BLaER1 (cell line): ENCODE results near the gene COL5A3.

ENCODE experiments used
- H3K27ac ChIP-seq: shearing (Covaris generic); formaldehyde crosslinking; 2 replicates; pipeline ENCODE4 v1.8.1; 2022
- H3K27me3 ChIP-seq: shearing (Covaris generic); formaldehyde crosslinking; 2 replicates; pipeline ENCODE4 v1.8.1; 2022
- H3K36me3 ChIP-seq: shearing (Covaris generic); formaldehyde crosslinking; 2 replicates; pipeline ENCODE4 v1.8.1; 2022
- H3K4me1 ChIP-seq: shearing (Covaris generic); formaldehyde crosslinking; 2 replicates; pipeline ENCODE4 v1.8.1; 2022
- H3K4me2 ChIP-seq: shearing (Covaris generic); formaldehyde crosslinking; 2 replicates; pipeline ENCODE4 v1.8.1; 2022
- H3K4me3 ChIP-seq: shearing (Covaris generic); formaldehyde crosslinking; 2 replicates; pipeline ENCODE4 v1.8.1; 2022
- H3K9ac ChIP-seq: shearing (Covaris generic); formaldehyde crosslinking; 2 replicates; pipeline ENCODE4 v1.8.1; 2022
- H3K9me3 ChIP-seq: shearing (Covaris generic); formaldehyde crosslinking; 2 replicates; pipeline ENCODE4 v1.8.1; 2022
- H4K20me1 ChIP-seq: shearing (Covaris generic); formaldehyde crosslinking; 2 replicates; pipeline ENCODE4 v1.8.1; 2022
- Cebpa-rat ChIP-seq: shearing (Covaris generic); IDR thresholded peaks from 2 replicates; pipeline ENCODE4 v1.8.1; 2022

Gene COL5A3

GRCh38 chr19:10004617-10005016, 5.7 kb downstream of the COL5A3 start:
- Histone ChIP-seq H3K4me3 (no peak overlapping the region), H3K27me3 (peaks cover under 1% of the 10 kb centered on the region; the same call in 1 of the 2 replicates), H3K4me2 (0 out of 2 replicates have a peak overlapping the region, but pooled peaks have one; percentile 75), H3K4me1 (peaks cover 60% of the 10 kb centered on the region), H3K9ac (no peak overlapping the region), H3K36me3 (no peaks in the 10 kb centered on the region), H3K9me3 (no peaks in the 10 kb centered on the region), H4K20me1 (no peaks in the 10 kb centered on the region), H3K27ac (no peak overlapping the region)
- no peak for TF ChIP-seq Cebpa-rat

DNA sequence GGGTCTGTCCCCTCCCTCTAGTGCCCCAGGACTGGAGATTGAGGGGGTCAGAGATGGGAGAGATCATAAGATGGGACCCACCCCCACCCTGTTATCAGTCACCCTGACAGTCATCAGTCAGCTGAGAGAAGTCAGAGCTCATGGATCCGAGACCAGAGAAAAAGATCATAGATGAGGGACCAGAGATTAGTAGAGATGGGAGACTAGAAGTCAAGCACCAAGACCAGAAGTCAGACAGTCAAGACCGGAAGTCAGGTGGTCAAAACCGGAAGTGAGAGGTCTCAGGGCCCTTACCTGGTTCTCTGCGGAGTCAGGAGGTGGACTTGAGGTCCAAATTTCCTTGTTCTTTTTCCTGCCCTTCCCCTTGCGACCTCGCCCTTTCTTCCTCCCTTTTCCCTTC, 7.0 kb downstream of the COL5A3 start:
- TF ChIP-seq Cebpa-rat, result no peak
- Histone ChIP-seq H3K27ac (no peak overlapping the region), H3K27me3 (no peaks in the 10 kb centered on the region), H3K9ac (no peak overlapping the region), H3K9me3 (no peaks in the 10 kb centered on the region), H3K36me3 (no peaks in the 10 kb centered on the region), H3K4me1 (peaks cover 49% of the 10 kb centered on the region), H3K4me3 (no peak overlapping the region), H4K20me1 (no peaks in the 10 kb centered on the region), H3K4me2 (no peak overlapping the region)

GRCh38 chr19:10001899-10002298, 8.4 kb downstream of the COL5A3 start:
- no peak for TF ChIP-seq Cebpa-rat
- no peaks in the 10 kb centered on the region for H3K36me3 ChIP-seq
- H3K9ac ChIP-seq, result no peak overlapping the region
- no peaks in the 10 kb centered on the region for H3K9me3 ChIP-seq
- H4K20me1 ChIP-seq, result no peaks in the 10 kb centered on the region
- no peaks in the 10 kb centered on the region for H3K27me3 ChIP-seq
- H3K27ac ChIP-seq, result no peak overlapping the region
- H3K4me1 ChIP-seq, result peaks cover 36% of the 10 kb centered on the region
- no peak overlapping the region for H3K4me3 ChIP-seq
- no peak overlapping the region for H3K4me2 ChIP-seq

- Histone ChIP-seq H3K4me1 (peaks cover 20% of the 10 kb centered on the region), H3K4me3 (no peak overlapping the region)
Observed at GRCh38 chr19:10000171-10000826, 10.0 kb downstream of the COL5A3 start.

GRCh38 chr19:9996541-9996940, 13.8 kb downstream of the COL5A3 start:
- Histone ChIP-seq H3K27me3 (no peaks in the 10 kb centered on the region), H3K9ac (no peak overlapping the region), H4K20me1 (no peaks in the 10 kb centered on the region), H3K4me1 (peaks cover 11% of the 10 kb centered on the region; the same call in 1 of the 2 replicates), H3K9me3 (no peaks in the 10 kb centered on the region), H3K4me2 (no peak overlapping the region), H3K27ac (no peak overlapping the region), H3K4me3 (no peak overlapping the region), H3K36me3 (no peaks in the 10 kb centered on the region)
- TF ChIP-seq Cebpa-rat, result no peak

More at GRCh38 chr19:10000171-10000826, 10.0 kb downstream of the COL5A3 start:
- no peaks in the 10 kb centered on the region for H3K36me3 ChIP-seq
- no peak for TF ChIP-seq Cebpa-rat
- no peaks in the 10 kb centered on the region for H3K27me3 ChIP-seq
- no peaks in the 10 kb centered on the region for H3K9me3 ChIP-seq
- no peak overlapping the region for H3K9ac ChIP-seq
- H3K27ac ChIP-seq, result no peak overlapping the region
- H4K20me1 ChIP-seq, result no peaks in the 10 kb centered on the region
- H3K4me2 ChIP-seq, result no peak overlapping the region

DNA sequence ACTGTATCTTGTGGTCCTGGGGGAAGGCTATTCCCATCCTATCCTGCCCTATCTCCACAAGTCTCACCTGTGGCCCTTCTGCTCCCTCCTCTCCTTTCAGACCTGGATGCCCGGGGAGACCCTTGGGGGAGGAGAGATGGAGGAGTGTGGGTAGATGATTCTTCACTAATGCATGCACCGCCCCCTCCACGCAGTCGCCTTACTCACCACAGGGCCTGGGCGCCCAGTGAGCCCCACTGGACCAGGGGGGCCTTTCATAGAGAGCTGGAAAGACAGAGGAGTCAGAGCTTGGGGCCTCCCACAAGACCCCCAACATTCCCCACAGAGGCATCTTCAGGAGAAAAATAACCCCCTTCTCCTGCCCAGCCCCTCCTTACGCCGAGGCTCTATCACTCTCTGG, 14.3 kb downstream of the COL5A3 start:
- no peaks in the 10 kb centered on the region for H3K9me3 ChIP-seq
- no peaks in the 10 kb centered on the region for H4K20me1 ChIP-seq
- no peak overlapping the region for H3K4me3 ChIP-seq
- H3K9ac ChIP-seq, result no peak overlapping the region
- H3K4me2 ChIP-seq, result no peak overlapping the region
- no peaks in the 10 kb centered on the region for H3K36me3 ChIP-seq
- no peak for TF ChIP-seq Cebpa-rat
- H3K27ac ChIP-seq, result no peak overlapping the region
- H3K4me1 ChIP-seq, result peaks cover 14% of the 10 kb centered on the region; the same call in 1 of the 2 replicates
- H3K27me3 ChIP-seq, result no peaks in the 10 kb centered on the region

GRCh38 chr19:9995084-9995483, 15.2 kb downstream of the COL5A3 start:
- no peaks in the 10 kb centered on the region for H3K36me3 ChIP-seq
- H3K4me2 ChIP-seq, result no peak overlapping the region; the same call in 1 of the 2 replicates
- no peak for TF ChIP-seq Cebpa-rat
- H3K4me1 ChIP-seq, result peaks cover 14% of the 10 kb centered on the region; the same call in 1 of the 2 replicates
- no peaks in the 10 kb centered on the region for H4K20me1 ChIP-seq
- no peak overlapping the region for H3K9ac ChIP-seq
- H3K9me3 ChIP-seq, result no peaks in the 10 kb centered on the region
- H3K4me3 ChIP-seq, result no peak overlapping the region
- H3K27me3 ChIP-seq, result no peaks in the 10 kb centered on the region
- H3K27ac ChIP-seq, result no peak overlapping the region

DNA sequence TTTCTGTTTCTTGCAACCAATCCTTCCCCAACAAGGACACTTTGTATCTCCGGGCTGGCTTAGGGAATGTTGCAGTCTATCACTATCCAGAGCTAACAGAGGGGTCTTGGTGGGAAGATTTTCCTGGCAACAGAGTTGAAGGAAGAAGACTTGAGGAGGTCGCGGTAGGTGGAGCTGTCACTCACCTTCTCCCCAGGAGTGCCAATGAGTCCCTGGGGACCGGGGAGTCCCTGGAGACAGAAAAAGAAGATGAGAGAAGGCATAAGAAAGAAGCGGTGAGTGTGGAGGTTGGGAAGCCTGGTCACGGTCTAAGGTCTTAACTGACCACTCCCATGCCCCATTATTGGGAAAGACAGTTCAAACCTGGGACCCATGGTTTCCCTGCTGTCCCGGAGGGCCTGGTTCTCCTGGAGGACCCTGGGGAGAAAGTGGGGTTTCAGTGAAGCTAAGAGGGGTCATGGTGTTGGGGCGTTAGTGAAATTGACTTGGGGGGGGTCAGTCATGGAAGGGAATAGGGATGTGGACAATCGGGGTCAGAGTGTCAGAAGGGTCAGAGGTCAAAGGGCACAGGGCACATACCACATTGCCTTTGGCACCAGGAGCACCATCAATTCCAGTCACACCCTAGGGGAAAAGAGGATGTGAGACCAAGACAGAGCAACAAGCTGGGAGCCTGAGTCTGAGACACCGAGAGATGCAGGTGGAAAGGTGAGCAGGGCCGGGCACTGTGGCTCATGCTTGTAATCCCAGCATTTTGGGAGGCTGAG, 18.7 kb downstream of the COL5A3 start:
- Histone ChIP-seq H3K4me3 (no peak overlapping the region), H3K9ac (no peak overlapping the region), H3K27ac (no peak overlapping the region), H3K27me3 (no peaks in the 10 kb centered on the region), H3K9me3 (no peaks in the 10 kb centered on the region), H4K20me1 (no peaks in the 10 kb centered on the region), H3K4me1 (peaks cover 14% of the 10 kb centered on the region; the same call in 1 of the 2 replicates), H3K36me3 (no peaks in the 10 kb centered on the region), H3K4me2 (peak overlapping the region; percentile 40)
- no peak for TF ChIP-seq Cebpa-rat

GRCh38 chr19:9989504-9989903, 20.8 kb downstream of the COL5A3 start:
- Histone ChIP-seq H3K4me3 (no peak overlapping the region), H3K27ac (no peak overlapping the region), H3K36me3 (no peaks in the 10 kb centered on the region), H3K9me3 (no peaks in the 10 kb centered on the region), H3K27me3 (no peaks in the 10 kb centered on the region), H3K4me1 (peaks cover 7% of the 10 kb centered on the region; the same call in 1 of the 2 replicates), H3K9ac (no peak overlapping the region), H4K20me1 (no peaks in the 10 kb centered on the region), H3K4me2 (no peak overlapping the region)
- no peak for TF ChIP-seq Cebpa-rat

GRCh38 chr19:9986787-9987281, 23.5 kb downstream of the COL5A3 start:
- Histone ChIP-seq H3K27me3 (no peaks in the 10 kb centered on the region), H3K36me3 (no peaks in the 10 kb centered on the region), H3K27ac (no peak overlapping the region), H3K9me3 (no peaks in the 10 kb centered on the region), H3K9ac (no peak overlapping the region), H3K4me1 (peaks cover 6% of the 10 kb centered on the region; the same call in 1 of the 2 replicates), H4K20me1 (no peaks in the 10 kb centered on the region), H3K4me3 (no peak overlapping the region), H3K4me2 (no peak overlapping the region)
- no peak for TF ChIP-seq Cebpa-rat
